Keratinocyte (primary cell): ENCODE data around the gene EMCN. TPM values are rescaled to one million over a fixed set of nuclear protein-coding genes. Genes with fewer than 3 reads are reported as not detected.

ENCODE experiments used
- DNase-seq: peaks from one replicate; pipeline ENCODE4 v3.0.0-alpha.2; 2011; ENCODE audit warnings: low read depth, missing footprints, low spot score
- FAIRE-seq: peaks from 2 replicates; lab custom pipeline; 2011; peaks lifted over from hg19 to GRCh38; lab: Jason Lieb, UNC
- H2AFZ ChIP-seq: 2 replicates; pipeline ENCODE4 v1.6.0; 2012; ENCODE audit warnings: low read length, control low read depth, inconsistent platforms; ENCODE audit not compliant: control insufficient read depth
- H3K27ac ChIP-seq: 2 replicates; pipeline ENCODE4 v1.5.1; 2011; ENCODE audit warnings: low read length; ENCODE audit not compliant: control insufficient read depth, insufficient read depth
- H3K27me3 ChIP-seq: 3 replicates; pipeline ENCODE4 v1.6.0; 2011; ENCODE audit warnings: low read length; ENCODE audit not compliant: control insufficient read depth, insufficient read depth; ENCODE audit errors: extremely low read depth
- H3K36me3 ChIP-seq, 2 experiments: 2 replicates in 1 of 2; 3 replicates in 1 of 2; pipeline ENCODE4 v1.5.1; 2011; ENCODE audit warnings: low read length in 2 of 2, mild to moderate bottlenecking in 1 of 2; ENCODE audit not compliant: control insufficient read depth in 2 of 2, insufficient read depth in 2 of 2; ENCODE audit errors: extremely low read depth in 1 of 2
- H3K4me1 ChIP-seq: 3 replicates; pipeline ENCODE4 v1.5.1; 2011; ENCODE audit warnings: low read length; ENCODE audit not compliant: control insufficient read depth, insufficient read depth; ENCODE audit errors: extremely low read depth
- H3K4me2 ChIP-seq: 3 replicates; pipeline ENCODE4 v1.6.0; 2011; ENCODE audit warnings: low read depth, low read length; ENCODE audit not compliant: control insufficient read depth, insufficient read depth; ENCODE audit errors: extremely low read depth
- H3K4me3 ChIP-seq, 3 experiments: fragments of 200-600 bp in 1 of 3; sonication (generic) in 1 of 3; 2 replicates in 2 of 3; 3 replicates in 1 of 3; pipeline ENCODE4 v1.5.1; 2011 to 2016; ENCODE audit warnings: low read length in 3 of 3, mild to moderate bottlenecking in 3 of 3, control low read depth in 2 of 3, inconsistent platforms in 1 of 3, low read depth in 1 of 3, mixed read lengths in 1 of 3, mixed run types in 1 of 3, moderate library complexity in 1 of 3; ENCODE audit not compliant: control insufficient read depth in 2 of 3, insufficient read depth in 2 of 3; ENCODE audit errors: extremely low read depth in 1 of 3
- H3K79me2 ChIP-seq: 2 replicates; pipeline ENCODE4 v1.6.0; 2012; ENCODE audit warnings: low read length; ENCODE audit not compliant: control insufficient read depth, insufficient read depth
- H3K9ac ChIP-seq: 3 replicates; pipeline ENCODE4 v1.6.0; 2011; ENCODE audit warnings: low read length; ENCODE audit not compliant: control insufficient read depth, insufficient read depth; ENCODE audit errors: extremely low read depth
- H3K9me1 ChIP-seq: 3 replicates; pipeline ENCODE4 v1.6.0; 2011; ENCODE audit warnings: low read length; ENCODE audit not compliant: control insufficient read depth, insufficient read depth; ENCODE audit errors: extremely low read depth
- H3K9me3 ChIP-seq: 2 replicates; pipeline ENCODE4 v1.5.1; 2012; ENCODE audit warnings: low read depth, low read length; ENCODE audit not compliant: control insufficient read depth
- H4K20me1 ChIP-seq: 3 replicates; pipeline ENCODE4 v1.6.0; 2011; ENCODE audit warnings: low read length; ENCODE audit not compliant: control insufficient read depth, insufficient read depth; ENCODE audit errors: extremely low read depth
- EZH2 ChIP-seq: IDR thresholded peaks from one replicate; pipeline ENCODE4 v1.6.1; 2012; ENCODE audit warnings: inconsistent platforms, mild to moderate bottlenecking, low read length, moderate library complexity
- dilution Hi-C: fragments of 300-500 bp; cut with MboI; formaldehyde crosslinking; loops from one replicate; pipeline ENCODE4 v1.7.0; 2020; ENCODE audit warnings: low sequenced_read_pairs; ENCODE audit not compliant: extremely low pct_ligation_motif_present
- polyA plus RNA-seq, 5 experiments: library from polyadenylated mRNA; depleted of rRNA in 3 of 5; stranded (reverse) in 3 of 5; stranded (forward) in 1 of 5; unstranded in 1 of 5; fragments of >200 nt; gene quantifications; 1 replicate in 1 of 5; 2 replicates in 3 of 5; 3 replicates in 1 of 5; pipeline versions ENCODE4 v1.2.1 to v1.2.3, GENCODE V29; 2011 to 2012; ENCODE audit warnings: missing spikeins in 2 of 5, low read depth in 1 of 5, low replicate concordance in 1 of 5
- TF ChIP-seq, protein P1 (sequence below), 3 experiments: IDR thresholded peaks in 1 of 3; conservative IDR thresholded peaks in 1 of 3; optimal IDR thresholded peaks in 1 of 3; 2 replicates in 2 of 3; 3 replicates in 1 of 3; pipeline versions ENCODE3 to v1.5.1; 2011; ENCODE audit warnings: low read length in 3 of 3, mild to moderate bottlenecking in 3 of 3, moderate library complexity in 2 of 3, control low read depth in 1 of 3, inconsistent platforms in 1 of 3; ENCODE audit not compliant: insufficient read depth in 2 of 3; ENCODE audit errors: extremely low read depth in 1 of 3

The EMCN gene
- polyA plus RNA-seq, 1 donor (not counting 4 experiments of a cell fraction or from before 2014, with no cell fraction given), result not detected

- H3K4me3 ChIP-seq, result no peak overlapping the region
- no peaks in the 10 kb centered on the region for H3K9me1 ChIP-seq
- no peak overlapping the region for H3K9ac ChIP-seq
- FAIRE-seq, result no peak
- no peak overlapping the region for H3K27ac ChIP-seq
- no peaks in the 10 kb centered on the region for H3K36me3 ChIP-seq
- H3K4me2 ChIP-seq, result no peak overlapping the region
- no peaks in the 10 kb centered on the region for H3K27me3 ChIP-seq
- no peak for DNase-seq
- TF ChIP-seq, protein P1, sequence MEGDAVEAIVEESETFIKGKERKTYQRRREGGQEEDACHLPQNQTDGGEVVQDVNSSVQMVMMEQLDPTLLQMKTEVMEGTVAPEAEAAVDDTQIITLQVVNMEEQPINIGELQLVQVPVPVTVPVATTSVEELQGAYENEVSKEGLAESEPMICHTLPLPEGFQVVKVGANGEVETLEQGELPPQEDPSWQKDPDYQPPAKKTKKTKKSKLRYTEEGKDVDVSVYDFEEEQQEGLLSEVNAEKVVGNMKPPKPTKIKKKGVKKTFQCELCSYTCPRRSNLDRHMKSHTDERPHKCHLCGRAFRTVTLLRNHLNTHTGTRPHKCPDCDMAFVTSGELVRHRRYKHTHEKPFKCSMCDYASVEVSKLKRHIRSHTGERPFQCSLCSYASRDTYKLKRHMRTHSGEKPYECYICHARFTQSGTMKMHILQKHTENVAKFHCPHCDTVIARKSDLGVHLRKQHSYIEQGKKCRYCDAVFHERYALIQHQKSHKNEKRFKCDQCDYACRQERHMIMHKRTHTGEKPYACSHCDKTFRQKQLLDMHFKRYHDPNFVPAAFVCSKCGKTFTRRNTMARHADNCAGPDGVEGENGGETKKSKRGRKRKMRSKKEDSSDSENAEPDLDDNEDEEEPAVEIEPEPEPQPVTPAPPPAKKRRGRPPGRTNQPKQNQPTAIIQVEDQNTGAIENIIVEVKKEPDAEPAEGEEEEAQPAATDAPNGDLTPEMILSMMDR (optimal IDR thresholded peaks at IDR 0.05 in 1 of 3, IDR thresholded peaks at IDR 0.05 in 1 of 3, conservative IDR thresholded peaks at IDR 0.05 in 1 of 3; ENCODE audit: extremely low read depth in 1 of 3, insufficient read depth in 2 of 3, low read length in 3 of 3), result no peak
- TF ChIP-seq EZH2, result no peak
- no peaks in the 10 kb centered on the region for H3K4me1 ChIP-seq
- H2AFZ ChIP-seq, result no peak overlapping the region
- dilution Hi-C loops, result no loop called here
- H3K79me2 ChIP-seq, result no peaks in the 10 kb centered on the region
- no peaks in the 10 kb centered on the region for H3K9me3 ChIP-seq
- no peaks in the 10 kb centered on the region for H4K20me1 ChIP-seq
These were observed 156.5 kb downstream of the EMCN start for GRCh38 chr4:100361336-100361735.

GRCh38 chr4:100360211-100360610 is 157.6 kb downstream of the EMCN start:
- DNase-seq (no peak), FAIRE-seq (no peak)
- Histone ChIP-seq H3K4me3 (no peak overlapping the region), H3K27ac (no peak overlapping the region), H3K9me3 (no peaks in the 10 kb centered on the region), H3K4me2 (no peak overlapping the region), H3K27me3 (no peaks in the 10 kb centered on the region), H3K79me2 (no peaks in the 10 kb centered on the region), H3K4me1 (no peaks in the 10 kb centered on the region), H2AFZ (no peak overlapping the region), H3K9me1 (no peaks in the 10 kb centered on the region), H3K36me3 (no peaks in the 10 kb centered on the region), H3K9ac (no peak overlapping the region), H4K20me1 (no peaks in the 10 kb centered on the region)
- dilution Hi-C loops, result no loop called here
- TF ChIP-seq, protein P1 (optimal IDR thresholded peaks at IDR 0.05 in 1 of 3, IDR thresholded peaks at IDR 0.05 in 1 of 3, conservative IDR thresholded peaks at IDR 0.05 in 1 of 3; ENCODE audit: extremely low read depth in 1 of 3, insufficient read depth in 2 of 3, low read length in 3 of 3), result no peak
- TF ChIP-seq EZH2, result no peak
